PC-3 (cell line): ENCODE measurements around the gene GPRIN3. TPM values are rescaled to one million over a fixed set of nuclear protein-coding genes. Genes with fewer than 3 reads are reported as not detected.

Source experiments
- ATAC-seq: fragments of 200-7000 bp; cut with Tn5 transposase; 2 replicates; pipeline ENCODE4 v1.9.1; 2020; ENCODE audit warnings: mild to moderate bottlenecking, moderate library complexity
- BruUV-seq: library from RNA; stranded (reverse); fragments of 400-500 nt; replicated peaks from 2 replicates; lab custom pipeline; 2021; lab: Mats Ljungman, UMichigan
- CTCF ChIA-PET: fragments of 300-600 bp; sonication (Branson Sonifier 250); formaldehyde crosslinking; loops from one replicate; lab custom pipeline; 2022; ENCODE audit warnings: antibody characterized with exemption; lab: Charles Lee
- POLR2A ChIA-PET: fragments of 300-600 bp; sonication (Branson Sonifier 250); formaldehyde crosslinking; loops from one replicate; lab custom pipeline; 2022; ENCODE audit warnings: antibody characterized with exemption; ENCODE audit not compliant: unreplicated experiment; lab: Charles Lee
- DNase-seq: peaks from one replicate; pipeline ENCODE4 v3.0.0-alpha.2; 2015
- H2AFZ ChIP-seq: fragments of 300-600 bp; sonication (generic); 2 replicates; pipeline ENCODE4 v1.6.0; 2016; ENCODE audit warnings: antibody characterized with exemption, low read length
- H3F3A ChIP-seq: fragments of 300-600 bp; sonication (generic); one replicate; pipeline ENCODE4 v1.6.0; 2017; ENCODE audit warnings: antibody characterized with exemption, low read length, control low read depth, mild to moderate bottlenecking; ENCODE audit not compliant: unreplicated experiment
- H3K27ac ChIP-seq: fragments of 300-600 bp; sonication (generic); 2 replicates; pipeline ENCODE4 v1.5.1; 2016; ENCODE audit warnings: mild to moderate bottlenecking, low read length
- H3K27me3 ChIP-seq: fragments of 300-600 bp; sonication (generic); 2 replicates; pipeline ENCODE4 v1.6.1; 2016; ENCODE audit warnings: low read length, mixed read lengths
- H3K36me3 ChIP-seq: fragments of 300-600 bp; sonication (generic); 2 replicates; pipeline ENCODE4 v1.6.1; 2016; ENCODE audit warnings: low read depth, mixed run types, low read length, mixed read lengths
- H3K4me1 ChIP-seq: fragments of 300-600 bp; sonication (generic); 2 replicates; pipeline ENCODE4 v1.5.1; 2016; ENCODE audit warnings: low read length; ENCODE audit not compliant: insufficient read depth
- H3K4me2 ChIP-seq: fragments of 300-600 bp; sonication (generic); 2 replicates; pipeline ENCODE4 v1.6.0; 2016; ENCODE audit warnings: low read length
- H3K4me3 ChIP-seq: fragments of 300-600 bp; sonication (generic); 2 replicates; pipeline ENCODE4 v1.5.1; 2016; ENCODE audit warnings: mild to moderate bottlenecking, low read length, mixed read lengths
- H3K79me2 ChIP-seq: fragments of 300-600 bp; sonication (generic); 2 replicates; pipeline ENCODE4 v1.6.1; 2017; ENCODE audit warnings: low read length, mixed read lengths
- H3K9ac ChIP-seq: fragments of 300-600 bp; sonication (generic); 2 replicates; pipeline ENCODE4 v1.6.0; 2016; ENCODE audit warnings: mild to moderate bottlenecking, low read length
- H3K9me2 ChIP-seq: fragments of 300-600 bp; sonication (generic); replicated peaks from 2 replicates; pipeline ENCODE4 v1.6.1; 2016; ENCODE audit warnings: mixed run types, low read length, mixed read lengths
- H3K9me3 ChIP-seq: fragments of 300-600 bp; sonication (generic); 2 replicates; pipeline ENCODE4 v1.6.1; 2016; ENCODE audit warnings: low read length, mixed read lengths
- H4K20me1 ChIP-seq: fragments of 300-600 bp; sonication (generic); 2 replicates; pipeline ENCODE4 v1.6.1; 2016; ENCODE audit warnings: low read length, mixed read lengths
- EZH2 ChIP-seq: fragments of 300-600 bp; sonication (generic); IDR thresholded peaks from one replicate; pipeline ENCODE4 v1.6.1; 2017; ENCODE audit warnings: antibody characterized with exemption, mild to moderate bottlenecking, low read length; ENCODE audit not compliant: unreplicated experiment
- EZH2phosphoT487 ChIP-seq: fragments of 300-600 bp; sonication (generic); IDR thresholded peaks from 2 replicates; pipeline ENCODE4 v1.6.1; 2018; ENCODE audit warnings: mild to moderate bottlenecking, antibody characterized with exemption, low read length, borderline replicate concordance
- intact Hi-C: fragments of 100-400 bp; cut with micrococcal nuclease; formaldehyde crosslinking; loops from 2 replicates; pipeline ENCODE4 v1.9.0; 2023
- total RNA-seq: library from RNA; depleted of rRNA; stranded (reverse); fragments of >200 nt; gene quantifications from 2 replicates; pipeline ENCODE4 v1.2.3, GENCODE V29; 2014
- TF ChIP-seq, protein P1 (sequence below): fragments of 300-600 bp; sonication (generic); conservative IDR thresholded peaks from 2 replicates; pipeline ENCODE4 v1.5.1; 2017; ENCODE audit warnings: antibody characterized with exemption, low read depth, mild to moderate bottlenecking, low read length

Gene GPRIN3
- total RNA-seq, 1 experiment from 2014 or later: not detected

GRCh38 chr4:89221167-89221867 is 86.3 kb downstream of the GPRIN3 start:
- Histone ChIP-seq H3K27me3 (no peaks in the 10 kb centered on the region), H3K36me3 (no peaks in the 10 kb centered on the region), H3K4me1 (0 out of 2 replicates have a peak, but pooled peaks cover 3% of the 10 kb centered on the region), H3F3A (no peaks in the 10 kb centered on the region), H3K27ac (no peak overlapping the region), H2AFZ (no peak overlapping the region), H3K4me3 (no peak overlapping the region), H3K9ac (no peak overlapping the region), H3K79me2 (no peaks in the 10 kb centered on the region), H3K9me3 (no peaks in the 10 kb centered on the region), H3K9me2 (no peaks in the 10 kb centered on the region), H4K20me1 (no peaks in the 10 kb centered on the region), H3K4me2 (no peak overlapping the region)
- DNase-seq: no peak
- ChIA-PET POLR2A (no interaction called here), CTCF (no interaction called here)
- ATAC-seq: no peak
- no TSS peak for BruUV-seq
- TF ChIP-seq EZH2phosphoT487: no peak
- no peak for TF ChIP-seq EZH2
- TF ChIP-seq, protein P1, sequence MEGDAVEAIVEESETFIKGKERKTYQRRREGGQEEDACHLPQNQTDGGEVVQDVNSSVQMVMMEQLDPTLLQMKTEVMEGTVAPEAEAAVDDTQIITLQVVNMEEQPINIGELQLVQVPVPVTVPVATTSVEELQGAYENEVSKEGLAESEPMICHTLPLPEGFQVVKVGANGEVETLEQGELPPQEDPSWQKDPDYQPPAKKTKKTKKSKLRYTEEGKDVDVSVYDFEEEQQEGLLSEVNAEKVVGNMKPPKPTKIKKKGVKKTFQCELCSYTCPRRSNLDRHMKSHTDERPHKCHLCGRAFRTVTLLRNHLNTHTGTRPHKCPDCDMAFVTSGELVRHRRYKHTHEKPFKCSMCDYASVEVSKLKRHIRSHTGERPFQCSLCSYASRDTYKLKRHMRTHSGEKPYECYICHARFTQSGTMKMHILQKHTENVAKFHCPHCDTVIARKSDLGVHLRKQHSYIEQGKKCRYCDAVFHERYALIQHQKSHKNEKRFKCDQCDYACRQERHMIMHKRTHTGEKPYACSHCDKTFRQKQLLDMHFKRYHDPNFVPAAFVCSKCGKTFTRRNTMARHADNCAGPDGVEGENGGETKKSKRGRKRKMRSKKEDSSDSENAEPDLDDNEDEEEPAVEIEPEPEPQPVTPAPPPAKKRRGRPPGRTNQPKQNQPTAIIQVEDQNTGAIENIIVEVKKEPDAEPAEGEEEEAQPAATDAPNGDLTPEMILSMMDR: no peak
- intact Hi-C loops: loop anchor here (10.0 kb wide), 1 partner anchor 57 kb away; no protein-coding TSS in a partner anchor

DNA sequence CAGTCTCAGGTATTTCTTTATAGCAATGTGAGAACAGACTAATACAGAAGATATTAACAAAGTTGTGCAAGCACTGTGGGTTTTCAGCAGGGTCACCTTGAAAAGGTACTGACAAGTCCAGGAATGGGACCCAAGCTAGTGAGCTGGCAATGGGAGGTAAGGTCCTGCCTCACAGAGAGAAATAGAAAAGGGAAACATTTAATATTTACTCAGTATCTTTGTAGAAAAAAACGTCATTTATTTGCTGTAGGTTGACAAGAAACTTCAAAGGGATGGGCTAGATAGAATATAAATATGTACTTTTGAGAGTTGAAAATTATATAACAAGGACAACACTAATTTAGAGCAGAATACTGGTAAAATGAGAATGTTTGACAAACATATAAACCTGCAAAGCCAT is 89.0 kb downstream of the GPRIN3 start:
- ATAC-seq (no peak), DNase-seq (no peak)
- no TSS peak for BruUV-seq
- intact Hi-C loops: no loop called here
- Histone ChIP-seq H3K36me3 (no peaks in the 10 kb centered on the region), H4K20me1 (no peaks in the 10 kb centered on the region), H3F3A (no peaks in the 10 kb centered on the region), H3K27ac (no peak overlapping the region), H2AFZ (no peak overlapping the region), H3K4me1 (0 out of 2 replicates have a peak, but pooled peaks cover 3% of the 10 kb centered on the region), H3K9me2 (no peaks in the 10 kb centered on the region), H3K27me3 (no peaks in the 10 kb centered on the region), H3K4me3 (no peak overlapping the region), H3K4me2 (no peak overlapping the region), H3K9me3 (no peaks in the 10 kb centered on the region), H3K9ac (no peak overlapping the region), H3K79me2 (no peaks in the 10 kb centered on the region)
- TF ChIP-seq, protein P1: no peak
- TF ChIP-seq EZH2phosphoT487 (no peak), EZH2 (no peak)
- CTCF ChIA-PET: interaction anchor here (0.6 kb wide), 1 partner anchor 8 kb away, joined by 3 read pairs; no protein-coding TSS in a partner anchor
- POLR2A ChIA-PET: no interaction called here

- ATAC-seq: no peak
Measured at GRCh38 chr4:89217604-89218003, 90.0 kb downstream of the GPRIN3 start.

More at GRCh38 chr4:89217604-89218003, 90.0 kb downstream of the GPRIN3 start:
- Histone ChIP-seq H3K9me3 (no peaks in the 10 kb centered on the region), H3K9ac (no peak overlapping the region), H3K9me2 (no peaks in the 10 kb centered on the region), H3K27ac (no peak overlapping the region), H3K36me3 (no peaks in the 10 kb centered on the region), H3F3A (no peaks in the 10 kb centered on the region), H3K4me1 (0 out of 2 replicates have a peak, but pooled peaks cover 3% of the 10 kb centered on the region), H4K20me1 (no peaks in the 10 kb centered on the region), H2AFZ (no peak overlapping the region), H3K27me3 (no peaks in the 10 kb centered on the region), H3K4me3 (no peak overlapping the region), H3K4me2 (no peak overlapping the region), H3K79me2 (no peaks in the 10 kb centered on the region)
- no TSS peak for BruUV-seq
- DNase-seq: no peak
- TF ChIP-seq EZH2phosphoT487 (no peak), EZH2 (no peak)
- TF ChIP-seq, protein P1: no peak
- POLR2A ChIA-PET: no interaction called here
- intact Hi-C loops: no loop called here
- CTCF ChIA-PET: no interaction called here
